8988T (cell line): ENCODE measurements around the gene LIG1.

ENCODE experiments used
- DNase-seq: peaks from one replicate; pipeline ENCODE4 v3.0.0; 2011

Gene LIG1

GRCh38 chr19:48169939-48170803 is at the start of gene LIG1, which contains the start of gene ZSWIM9:
LIG1 (minus strand) TSS chr19:48170344; CDS start chr19:48165566, 4,778 bp downstream.
ZSWIM9 (plus strand) TSS chr19:48170680; CDS start chr19:48171803, 1,123 bp downstream.
- peak; percentile 93 for DNase-seq

GRCh38 chr19:48218997-48219396 is 48.9 kb upstream of the LIG1 start:
- no peak for DNase-seq

- DNase-seq = no peak
Observed at GRCh38 chr19:48216933-48217332, 46.8 kb upstream of the LIG1 start.

GRCh38 chr19:48213959-48214358 is 43.8 kb upstream of the LIG1 start:
- DNase-seq = no peak

- no peak for DNase-seq
Observed at GRCh38 chr19:48210005-48210404, 39.9 kb upstream of the LIG1 start.

- DNase-seq = no peak
Observed at GRCh38 chr19:48206397-48207093, 36.4 kb upstream of the LIG1 start.

GRCh38 chr19:48203794-48204628 is 33.9 kb upstream of the LIG1 start:
- DNase-seq = peak; percentile 66

- DNase-seq = no peak
Observed at GRCh38 chr19:48203222-48203793, 33.2 kb upstream of the LIG1 start.

- no peak for DNase-seq
Observed at GRCh38 chr19:48196933-48197665, 27.0 kb upstream of the LIG1 start.

GRCh38 chr19:48196321-48196763 is 26.2 kb upstream of the LIG1 start:
- DNase-seq = no peak

GRCh38 chr19:48194844-48195830 is 25.0 kb upstream of the LIG1 start:
- no peak for DNase-seq

- DNase-seq = no peak
Observed at GRCh38 chr19:48194041-48194843, 24.1 kb upstream of the LIG1 start.

GRCh38 chr19:48192750-48193149 is 22.6 kb upstream of the LIG1 start:
- no peak for DNase-seq

- DNase-seq = no peak
Observed at GRCh38 chr19:48190885-48191284, 20.7 kb upstream of the LIG1 start.

- DNase-seq = no peak
Observed at GRCh38 chr19:48190288-48190884, 20.2 kb upstream of the LIG1 start.

GRCh38 chr19:48186541-48186991 is 16.4 kb upstream of the LIG1 start:
- DNase-seq = no peak

GRCh38 chr19:48186015-48186414 is 15.9 kb upstream of the LIG1 start:
- no peak for DNase-seq

GRCh38 chr19:48183356-48183755 is 13.2 kb upstream of the LIG1 start:
- no peak for DNase-seq

GRCh38 chr19:48182434-48182833 is 12.3 kb upstream of the LIG1 start:
- DNase-seq = no peak
